ENCODE measurements around the gene NUDT19. TPM values are rescaled to one million over a fixed set of nuclear protein-coding genes. Genes with fewer than 3 reads are reported as not detected.

NUDT19 gene
- total and polyA plus RNA-seq, 7 donors = 6.1 to 10.7 (median 6.7) TPM

DNA sequence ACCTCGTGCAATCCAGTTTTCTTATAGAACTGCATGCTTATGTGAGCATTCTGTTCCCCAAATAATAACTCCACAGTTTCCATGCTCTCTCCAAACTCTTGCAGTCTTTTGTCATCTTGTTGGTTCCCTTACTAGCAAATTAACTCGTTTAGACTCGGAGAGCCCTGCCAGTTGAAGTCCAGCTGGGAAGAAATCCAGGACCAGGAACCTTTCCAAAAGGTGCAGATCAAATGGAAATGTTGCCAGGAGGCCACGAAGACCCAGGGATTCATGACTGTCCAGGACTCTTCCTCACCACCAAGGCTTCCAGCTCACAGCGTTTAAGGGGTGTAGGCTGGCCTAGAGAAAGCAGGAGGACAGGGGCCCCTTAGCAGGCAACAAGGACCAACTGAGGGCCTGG, 25.9 kb downstream of the NUDT19 start:
- no peak for DNase-seq
- Histone ChIP-seq H3K36me3 (peaks cover 0 to 28% (median 4%) of the 10 kb centered on the region in 4 donors), H3K27ac (no peak overlapping the region), H3K9me3 (no peaks in the 10 kb centered on the region), H3K4me3 (no peak overlapping the region), H3K27me3 (no peaks in the 10 kb centered on the region), H3K4me1 (no peaks in the 10 kb centered on the region)
- TF ChIP-seq POLR2AphosphoS5 (IDR thresholded peaks at IDR 0.05) (no peak), POLR2A (IDR thresholded peaks at IDR 0.05) (no peak), EP300 (IDR thresholded peaks at IDR 0.05) (no peak)
- TF ChIP-seq, protein P1, sequence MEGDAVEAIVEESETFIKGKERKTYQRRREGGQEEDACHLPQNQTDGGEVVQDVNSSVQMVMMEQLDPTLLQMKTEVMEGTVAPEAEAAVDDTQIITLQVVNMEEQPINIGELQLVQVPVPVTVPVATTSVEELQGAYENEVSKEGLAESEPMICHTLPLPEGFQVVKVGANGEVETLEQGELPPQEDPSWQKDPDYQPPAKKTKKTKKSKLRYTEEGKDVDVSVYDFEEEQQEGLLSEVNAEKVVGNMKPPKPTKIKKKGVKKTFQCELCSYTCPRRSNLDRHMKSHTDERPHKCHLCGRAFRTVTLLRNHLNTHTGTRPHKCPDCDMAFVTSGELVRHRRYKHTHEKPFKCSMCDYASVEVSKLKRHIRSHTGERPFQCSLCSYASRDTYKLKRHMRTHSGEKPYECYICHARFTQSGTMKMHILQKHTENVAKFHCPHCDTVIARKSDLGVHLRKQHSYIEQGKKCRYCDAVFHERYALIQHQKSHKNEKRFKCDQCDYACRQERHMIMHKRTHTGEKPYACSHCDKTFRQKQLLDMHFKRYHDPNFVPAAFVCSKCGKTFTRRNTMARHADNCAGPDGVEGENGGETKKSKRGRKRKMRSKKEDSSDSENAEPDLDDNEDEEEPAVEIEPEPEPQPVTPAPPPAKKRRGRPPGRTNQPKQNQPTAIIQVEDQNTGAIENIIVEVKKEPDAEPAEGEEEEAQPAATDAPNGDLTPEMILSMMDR (IDR thresholded peaks at IDR 0.05) = no peak
- 83 to 92% methylated on average over 5 of the region's 5 CpGs for WGBS, 2 donors
- intact Hi-C loops (cut with DNase I) = no loop called here

- H3K4me3 ChIP-seq = no peak overlapping the region
- TF ChIP-seq POLR2AphosphoS5 (IDR thresholded peaks at IDR 0.05) (no peak), EP300 (IDR thresholded peaks at IDR 0.05) (no peak), POLR2A (IDR thresholded peaks at IDR 0.05) (no peak)
- TF ChIP-seq, protein P1 (IDR thresholded peaks at IDR 0.05) = no peak
- intact Hi-C loops (cut with DNase I) = no loop called here
- 81 to 92% methylated on average over 7 of the region's 7 CpGs for WGBS, 2 donors
- no peaks in the 10 kb centered on the region for H3K4me1 ChIP-seq
- no peaks in the 10 kb centered on the region for H3K27me3 ChIP-seq
- peaks cover 0 to 20% (median 2%) of the 10 kb centered on the region in 4 donors for H3K36me3 ChIP-seq
- no peak for DNase-seq
- H3K9me3 ChIP-seq = no peaks in the 10 kb centered on the region
- no peak overlapping the region for H3K27ac ChIP-seq
Observed at GRCh38 chr19:32718286-32718685, 26.7 kb downstream of the NUDT19 start.

- DNase-seq = no peak
- TF ChIP-seq POLR2AphosphoS5 (IDR thresholded peaks at IDR 0.05) = no peak
- TF ChIP-seq, protein P1 (IDR thresholded peaks at IDR 0.05) = no peak
- no peak for TF ChIP-seq EP300 (IDR thresholded peaks at IDR 0.05)
- no peak for TF ChIP-seq POLR2A (IDR thresholded peaks at IDR 0.05)
- WGBS, 2 donors = 93 to 96% methylated on average over 44 of the region's 44 CpGs
- Histone ChIP-seq H3K27ac (no peak within 1 kb of the TSS), H3K4me3 (no peak within 1 kb of the TSS), H3K27me3 (no peaks in the 10 kb centered on the region), H3K36me3 (peaks cover 0 to 7% (median 2%) of the 10 kb centered on the region in 4 donors), H3K4me1 (no peaks in the 10 kb centered on the region), H3K9me3 (no peaks in the 10 kb centered on the region)
- intact Hi-C loops (cut with DNase I) = no loop called here
Observed at GRCh38 chr19:32719611-32720059, 28.0 kb downstream of the NUDT19 start, which contains the start of gene TDRD12. TSS of gene TDRD12 (plus strand) at chr19:32719767. CDS start at chr19:32720073, 306 bp downstream.

DNA sequence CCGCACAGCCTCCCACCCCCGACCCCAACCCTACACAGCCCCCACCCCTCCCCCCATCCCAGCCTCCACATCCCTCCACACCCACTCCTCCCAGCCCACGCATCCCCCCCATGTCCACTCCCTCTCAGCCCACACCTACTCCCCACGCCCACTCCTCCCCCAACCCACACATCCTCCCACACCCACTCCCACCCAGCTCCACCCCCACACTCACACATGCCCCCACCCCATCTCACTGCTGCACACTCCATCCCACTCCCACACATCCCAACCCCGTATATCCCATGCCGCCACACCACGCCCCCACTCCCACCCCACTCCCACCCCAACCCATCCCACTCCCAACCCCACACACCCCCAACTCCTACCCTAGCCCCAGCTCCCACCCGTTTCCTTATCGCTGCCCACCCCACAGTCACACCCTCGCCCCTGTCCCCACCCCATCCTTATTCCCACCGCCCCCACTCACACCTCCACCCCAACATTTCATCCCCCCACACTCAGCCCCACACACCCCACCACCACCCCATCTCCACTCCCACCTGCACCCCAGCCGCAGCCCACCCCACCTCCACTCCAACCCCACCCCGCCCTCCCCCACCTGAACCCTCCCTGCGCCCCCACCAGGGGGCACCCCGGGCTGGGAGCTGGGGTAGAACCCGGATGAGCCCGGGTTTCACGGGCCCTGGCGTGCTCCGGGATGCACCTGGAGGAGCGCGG, 28.8 kb downstream of the NUDT19 start:
- TF ChIP-seq EP300 (IDR thresholded peaks at IDR 0.05) = no peak
- TF ChIP-seq POLR2AphosphoS5 (IDR thresholded peaks at IDR 0.05) = no peak
- no peak for TF ChIP-seq POLR2A (IDR thresholded peaks at IDR 0.05)
- TF ChIP-seq, protein P1 (IDR thresholded peaks at IDR 0.05) = no peak
- Histone ChIP-seq H3K4me1 (no peaks in the 10 kb centered on the region), H3K27me3 (no peaks in the 10 kb centered on the region), H3K36me3 (peaks cover 0 to 1% (median 0%) of the 10 kb centered on the region in 4 donors), H3K4me3 (no peak overlapping the region), H3K9me3 (no peaks in the 10 kb centered on the region), H3K27ac (no peak overlapping the region)
- 94 to 96% methylated on average over 22 of the region's 22 CpGs for WGBS, 2 donors
- no peak for DNase-seq
- intact Hi-C loops (cut with DNase I) = no loop called here
